ENCODE measurements around the gene NR2F1. TPM values are rescaled to one million over a fixed set of nuclear protein-coding genes. Genes with fewer than 3 reads are reported as not detected.

Gene NR2F1
- total RNA-seq, 1 experiment from 2014 or later, result 51.2 TPM

- Histone ChIP-seq H3K9me2 (ENCODE audit: insufficient read depth) (no peaks in the 10 kb centered on the region), H2AFZ (ENCODE audit: low read depth, low read length, poor library complexity, severe bottlenecking) (no peak overlapping the region), H3K27me3 (ENCODE audit: insufficient read depth, low read length) (peaks cover 7% of the 10 kb centered on the region), H3K79me2 (ENCODE audit: insufficient read depth, low read length) (no peaks in the 10 kb centered on the region), H4K20me1 (ENCODE audit: insufficient read depth) (no peaks in the 10 kb centered on the region), H3K27ac (ENCODE audit: low read depth, low read length) (no peak overlapping the region), H3K36me3 (ENCODE audit: control insufficient read depth in 1 of 2, insufficient read depth in 2 of 2, low read length in 2 of 2) (no peaks in the 10 kb centered on the region), H3K4me1 (ENCODE audit: control insufficient read depth in 1 of 2, insufficient read depth in 2 of 2, low read length in 2 of 2) (peaks cover 2 to 18% of the 10 kb centered on the region in 2 experiments; a peak in 3 of 4 replicates), H3K9ac (ENCODE audit: low read length) (no peak overlapping the region), H3K4me2 (ENCODE audit: low read length) (no peak overlapping the region), H3K9me3 (ENCODE audit: control insufficient read depth in 1 of 2, insufficient read depth in 1 of 2, low read depth in 1 of 2, low read length in 2 of 2) (no peaks in the 10 kb centered on the region), H3K4me3 (replicated peaks in 1 of 2; ENCODE audit: low read depth in 1 of 2, low read length in 2 of 2) (no peak overlapping the region)
- no peak for ATAC-seq
- no peak for TF ChIP-seq ZFX (IDR thresholded peaks at IDR 0.05)
- no peak for TF ChIP-seq JUND (IDR thresholded peaks at IDR 0.05)
- no peak for TF ChIP-seq RAD21 (IDR thresholded peaks at IDR 0.05; ENCODE audit: low read depth)
- TF ChIP-seq ELF1 (IDR thresholded peaks at IDR 0.05; ENCODE audit: borderline replicate concordance, low read depth), result no peak
- no peak for TF ChIP-seq SP1 (IDR thresholded peaks at IDR 0.05; ENCODE audit: low read depth)
- TF ChIP-seq ZNF274 (IDR thresholded peaks at IDR 0.05; ENCODE audit: low read depth, low read length), result no peak
- no peak for TF ChIP-seq SIN3A (IDR thresholded peaks at IDR 0.05; ENCODE audit: low read depth)
- TF ChIP-seq FOSL1 (IDR thresholded peaks at IDR 0.05; ENCODE audit: low read depth), result no peak
- no peak for TF ChIP-seq MAX (IDR thresholded peaks at IDR 0.05)
- TF ChIP-seq CTCF (IDR thresholded peaks at IDR 0.05 in 2 of 3, conservative IDR thresholded peaks at IDR 0.05 in 1 of 3; ENCODE audit: borderline replicate concordance in 1 of 3, insufficient read depth in 1 of 3, low read depth in 2 of 3, low read length in 2 of 3), result no peak
- TF ChIP-seq ATF3 (IDR thresholded peaks at IDR 0.05), result no peak
- no peak for TF ChIP-seq EZH2 (IDR thresholded peaks at IDR 0.05)
- intact Hi-C loops (cut with micrococcal nuclease), result no loop called here
- ChIA-PET POLR2A (no interaction called here), CTCF (no interaction called here), RAD21 (ENCODE audit: low non-redundant PET in 1 of 2, low total read pairs in 2 of 2, uncharacterized antibody in 2 of 2, unreplicated experiment in 2 of 2) (no interaction called here)
- DNase-seq (ENCODE audit: low read depth, low spot score), result no peak
- BruUV-seq (replicated peaks), result no TSS peak
Measured at GRCh38 chr5:93616538-93617174, 33.6 kb downstream of the NR2F1 start.

Measured in HCT116 (cell line).